ENCODE measurements around the gene FAM228A. TPM values are rescaled to one million over a fixed set of nuclear protein-coding genes. Genes with fewer than 3 reads are reported as not detected.
A peak's percentile ranks its signal among the peaks of the same experiment; 100 is the strongest.

FAM228A gene
- total RNA-seq, 6 experiments from 2014 or later: not detected

DNA sequence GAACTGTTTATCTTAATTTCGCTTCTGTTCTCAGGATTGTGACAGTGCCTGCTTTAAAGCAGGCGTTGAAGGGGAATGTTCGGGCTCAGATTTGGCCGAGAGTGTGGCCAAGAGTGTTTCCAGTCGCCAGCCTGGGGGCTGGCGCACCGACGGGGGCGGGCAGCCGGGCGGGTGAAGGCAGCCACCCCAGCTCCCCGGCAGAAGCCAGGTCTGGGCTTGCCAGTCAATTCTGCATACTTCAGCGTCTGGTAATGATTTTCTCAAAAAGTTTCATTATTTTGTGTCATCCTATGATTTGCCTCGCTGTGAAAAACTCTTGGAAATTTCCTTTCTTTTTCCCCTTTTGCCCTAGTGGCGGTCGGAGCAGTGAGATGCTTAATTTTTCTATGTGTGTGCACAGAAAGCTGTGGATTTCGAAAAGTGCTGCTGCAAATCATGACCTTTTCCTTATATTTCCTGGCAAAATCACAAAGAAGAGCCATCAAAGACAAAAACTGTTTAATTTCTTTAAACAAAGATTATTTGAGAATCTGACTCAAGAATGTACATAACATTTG, 856 bp downstream of the FAM228A start:
- no peak for DNase-seq
- Mint-ChIP-seq H3K27me3 (ENCODE audit: insufficient read depth) (peaks cover 11% of the 10 kb centered on the region), H3K27ac (no peak overlapping the region), H3K9me3 (peaks cover 5% of the 10 kb centered on the region; the same call in 1 of the 2 replicates), H3K36me3 (ENCODE audit: low read depth) (peaks cover 6% of the 10 kb centered on the region), H3K4me3 (peak overlapping the region; percentile 74), H3K4me1 (ENCODE audit: low read depth) (no peaks in the 10 kb centered on the region)
- TF ChIP-seq, protein P1, sequence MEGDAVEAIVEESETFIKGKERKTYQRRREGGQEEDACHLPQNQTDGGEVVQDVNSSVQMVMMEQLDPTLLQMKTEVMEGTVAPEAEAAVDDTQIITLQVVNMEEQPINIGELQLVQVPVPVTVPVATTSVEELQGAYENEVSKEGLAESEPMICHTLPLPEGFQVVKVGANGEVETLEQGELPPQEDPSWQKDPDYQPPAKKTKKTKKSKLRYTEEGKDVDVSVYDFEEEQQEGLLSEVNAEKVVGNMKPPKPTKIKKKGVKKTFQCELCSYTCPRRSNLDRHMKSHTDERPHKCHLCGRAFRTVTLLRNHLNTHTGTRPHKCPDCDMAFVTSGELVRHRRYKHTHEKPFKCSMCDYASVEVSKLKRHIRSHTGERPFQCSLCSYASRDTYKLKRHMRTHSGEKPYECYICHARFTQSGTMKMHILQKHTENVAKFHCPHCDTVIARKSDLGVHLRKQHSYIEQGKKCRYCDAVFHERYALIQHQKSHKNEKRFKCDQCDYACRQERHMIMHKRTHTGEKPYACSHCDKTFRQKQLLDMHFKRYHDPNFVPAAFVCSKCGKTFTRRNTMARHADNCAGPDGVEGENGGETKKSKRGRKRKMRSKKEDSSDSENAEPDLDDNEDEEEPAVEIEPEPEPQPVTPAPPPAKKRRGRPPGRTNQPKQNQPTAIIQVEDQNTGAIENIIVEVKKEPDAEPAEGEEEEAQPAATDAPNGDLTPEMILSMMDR (IDR thresholded peaks at IDR 0.05): no peak; the same call in 1 of the 2 replicates

DNA sequence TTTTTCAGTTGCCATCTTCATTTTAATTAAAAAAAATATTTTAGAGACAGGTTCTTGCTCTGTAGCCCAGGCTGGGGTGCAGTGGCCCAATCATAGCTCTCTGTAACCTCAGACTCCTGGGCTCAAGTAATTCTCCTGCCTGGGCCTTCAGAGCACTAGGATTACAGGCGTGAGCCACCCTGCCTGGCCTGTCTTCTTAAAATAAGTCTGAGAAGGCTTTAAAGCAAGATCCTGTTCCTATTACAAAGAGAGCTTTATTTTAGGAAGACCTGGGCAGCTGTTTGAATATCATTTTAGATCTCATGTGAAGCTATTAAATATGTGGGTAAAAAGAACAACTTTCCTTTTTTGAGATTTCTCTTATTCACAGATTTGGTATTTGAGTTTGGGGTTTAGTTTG, 1.5 kb downstream of the FAM228A start:
- DNase-seq: no peak
- peaks cover 5% of the 10 kb centered on the region; the same call in 1 of the 2 replicates for H3K9me3 Mint-ChIP-seq
- no peak overlapping the region for H3K27ac Mint-ChIP-seq
- H3K27me3 Mint-ChIP-seq (ENCODE audit: insufficient read depth): peaks cover 11% of the 10 kb centered on the region
- no peaks in the 10 kb centered on the region for H3K4me1 Mint-ChIP-seq (ENCODE audit: low read depth)
- H3K36me3 Mint-ChIP-seq (ENCODE audit: low read depth): peaks cover 6% of the 10 kb centered on the region
- H3K4me3 Mint-ChIP-seq: no peak overlapping the region
- TF ChIP-seq, protein P1 (IDR thresholded peaks at IDR 0.05): no peak

DNA sequence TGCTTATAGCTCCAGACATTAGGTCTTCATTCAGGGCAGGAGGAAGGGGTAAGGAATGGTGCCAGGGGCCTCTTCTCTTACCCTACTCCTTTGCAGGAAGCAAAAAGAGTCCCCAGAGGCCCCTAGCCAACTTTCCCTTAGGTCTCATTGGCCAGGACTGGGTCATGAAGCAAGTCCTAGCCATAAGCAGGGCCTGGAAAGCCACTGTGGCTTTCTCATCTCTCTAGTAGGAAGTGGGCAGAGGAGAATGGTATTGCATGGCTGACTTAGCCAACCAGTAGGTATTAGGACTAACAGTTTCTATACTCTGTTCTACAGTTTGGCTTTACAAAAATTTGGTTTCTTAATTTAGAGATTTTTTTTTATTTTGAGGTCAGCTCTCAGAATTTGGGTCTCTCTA, 4.8 kb downstream of the FAM228A start:
- no peak overlapping the region for H3K4me3 Mint-ChIP-seq
- TF ChIP-seq, protein P1 (IDR thresholded peaks at IDR 0.05): no peak
- DNase-seq: no peak
- H3K27ac Mint-ChIP-seq: no peak overlapping the region
- H3K9me3 Mint-ChIP-seq: no peaks in the 10 kb centered on the region
- H3K27me3 Mint-ChIP-seq (ENCODE audit: insufficient read depth): peaks cover 4% of the 10 kb centered on the region; the same call in 1 of the 2 replicates
- H3K4me1 Mint-ChIP-seq (ENCODE audit: low read depth): peaks cover 9% of the 10 kb centered on the region
- no peaks in the 10 kb centered on the region for H3K36me3 Mint-ChIP-seq (ENCODE audit: low read depth)

DNA sequence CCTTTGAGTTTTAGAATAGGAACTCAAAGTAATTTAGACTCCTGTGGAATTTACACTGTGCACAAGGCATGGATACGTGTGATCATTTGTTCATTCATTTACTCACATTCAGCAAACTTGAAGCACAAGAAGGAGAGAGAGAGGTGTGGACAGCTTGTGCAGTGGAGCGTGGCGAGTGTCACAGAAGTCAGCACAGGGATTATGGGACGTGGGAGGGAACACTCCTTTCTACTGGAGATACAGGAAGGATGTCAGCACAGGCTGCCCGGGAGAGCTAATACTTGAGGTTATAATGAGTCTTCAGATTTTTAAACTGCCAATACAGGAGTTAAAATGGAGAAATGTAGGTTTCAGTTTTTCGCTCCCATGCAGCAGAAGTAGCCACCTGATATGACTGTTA, 7.0 kb downstream of the FAM228A start:
- TF ChIP-seq, protein P1 (IDR thresholded peaks at IDR 0.05): no peak
- no peaks in the 10 kb centered on the region for H3K36me3 Mint-ChIP-seq (ENCODE audit: low read depth)
- H3K4me3 Mint-ChIP-seq: no peak overlapping the region
- no peak for DNase-seq
- H3K27ac Mint-ChIP-seq: no peak overlapping the region
- peaks cover 4% of the 10 kb centered on the region; the same call in 1 of the 2 replicates for H3K27me3 Mint-ChIP-seq (ENCODE audit: insufficient read depth)
- no peaks in the 10 kb centered on the region for H3K9me3 Mint-ChIP-seq
- peaks cover 9% of the 10 kb centered on the region for H3K4me1 Mint-ChIP-seq (ENCODE audit: low read depth)

DNA sequence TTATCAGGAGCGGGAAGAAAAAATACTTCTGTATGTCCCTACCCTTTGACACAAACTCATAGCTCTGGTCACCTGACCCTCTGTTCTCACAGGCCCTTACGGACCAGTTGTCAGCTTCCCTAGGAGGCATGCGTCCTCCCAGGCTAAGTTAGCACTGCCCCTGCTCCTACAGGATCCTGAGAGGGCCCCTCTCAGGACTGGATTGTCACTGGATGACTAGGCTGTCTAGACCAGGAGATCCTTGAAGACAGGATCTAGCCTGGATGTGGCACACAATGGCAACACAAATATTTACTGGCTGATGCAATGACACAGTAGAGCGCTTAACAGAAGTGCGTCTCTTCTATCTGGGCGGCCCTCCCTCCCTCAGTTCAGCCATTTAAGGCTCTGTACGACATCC, 7.7 kb downstream of the FAM228A start:
- Mint-ChIP-seq H3K4me3 (no peak overlapping the region), H3K36me3 (ENCODE audit: low read depth) (no peaks in the 10 kb centered on the region; the same call in 1 of the 2 replicates), H3K9me3 (no peaks in the 10 kb centered on the region), H3K27me3 (ENCODE audit: insufficient read depth) (peaks cover 4% of the 10 kb centered on the region; the same call in 1 of the 2 replicates), H3K4me1 (ENCODE audit: low read depth) (peaks cover 9% of the 10 kb centered on the region), H3K27ac (no peak overlapping the region)
- no peak for DNase-seq
- TF ChIP-seq, protein P1 (IDR thresholded peaks at IDR 0.05): no peak

All from HFFc6 (cell line).